Activated T-helper 9 cell treated with anti-CD3 and anti-CD28 coated beads, Interleukin-2, amount 50 U/mL, for 16 hours (primary cell): ENCODE measurements around the gene PAX8.

Source experiments
- DNase-seq: peaks from one replicate; pipeline ENCODE4 v3.0.0-alpha.2; 2020; ENCODE audit warnings: low read depth

PAX8 gene

GRCh38 chr2:113219889-113220641, 58.7 kb downstream of the PAX8 start:
- DNase-seq, result no peak

GRCh38 chr2:113219525-113219888, 59.2 kb downstream of the PAX8 start:
- no peak for DNase-seq

GRCh38 chr2:113219092-113219441, 59.7 kb downstream of the PAX8 start:
- no peak for DNase-seq

DNA sequence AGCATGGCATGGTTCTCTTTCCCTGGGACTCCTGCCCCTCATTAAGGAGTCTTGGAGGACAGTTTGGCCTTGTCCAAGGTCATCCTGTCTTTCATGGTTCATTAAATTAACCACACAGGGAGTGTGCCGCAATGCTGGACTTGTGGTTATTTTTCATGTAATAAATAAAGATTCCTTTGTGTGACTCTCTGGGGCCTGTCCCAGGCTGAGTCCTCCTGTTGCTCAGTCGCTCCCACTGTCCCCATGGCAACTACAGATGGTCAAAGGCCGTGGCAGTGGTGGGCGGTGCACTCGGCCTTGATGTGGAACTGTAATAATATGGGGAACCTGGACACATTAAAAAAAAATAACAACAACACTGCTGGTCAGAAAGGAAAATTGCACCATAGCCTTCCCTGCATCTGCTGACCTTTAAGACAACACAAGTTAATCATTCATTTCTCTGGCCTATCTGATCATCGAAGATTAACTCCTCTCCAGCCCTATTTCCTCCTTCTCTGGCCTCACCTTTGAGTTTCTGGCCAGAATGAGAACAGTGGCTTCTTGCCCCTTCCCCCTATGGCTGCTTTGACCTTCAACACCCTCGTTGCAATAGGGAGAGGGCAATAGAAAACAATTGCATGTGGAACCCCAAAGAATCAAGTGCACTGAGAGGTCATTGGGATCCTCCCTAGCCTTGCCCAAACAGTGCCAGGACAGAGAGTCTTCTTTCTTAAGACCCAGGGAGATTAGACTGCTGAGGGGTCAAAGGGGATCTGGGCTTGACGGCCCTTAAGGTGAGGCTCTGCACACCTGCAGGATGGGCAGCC, 60.2 kb downstream of the PAX8 start:
- no peak for DNase-seq

DNA sequence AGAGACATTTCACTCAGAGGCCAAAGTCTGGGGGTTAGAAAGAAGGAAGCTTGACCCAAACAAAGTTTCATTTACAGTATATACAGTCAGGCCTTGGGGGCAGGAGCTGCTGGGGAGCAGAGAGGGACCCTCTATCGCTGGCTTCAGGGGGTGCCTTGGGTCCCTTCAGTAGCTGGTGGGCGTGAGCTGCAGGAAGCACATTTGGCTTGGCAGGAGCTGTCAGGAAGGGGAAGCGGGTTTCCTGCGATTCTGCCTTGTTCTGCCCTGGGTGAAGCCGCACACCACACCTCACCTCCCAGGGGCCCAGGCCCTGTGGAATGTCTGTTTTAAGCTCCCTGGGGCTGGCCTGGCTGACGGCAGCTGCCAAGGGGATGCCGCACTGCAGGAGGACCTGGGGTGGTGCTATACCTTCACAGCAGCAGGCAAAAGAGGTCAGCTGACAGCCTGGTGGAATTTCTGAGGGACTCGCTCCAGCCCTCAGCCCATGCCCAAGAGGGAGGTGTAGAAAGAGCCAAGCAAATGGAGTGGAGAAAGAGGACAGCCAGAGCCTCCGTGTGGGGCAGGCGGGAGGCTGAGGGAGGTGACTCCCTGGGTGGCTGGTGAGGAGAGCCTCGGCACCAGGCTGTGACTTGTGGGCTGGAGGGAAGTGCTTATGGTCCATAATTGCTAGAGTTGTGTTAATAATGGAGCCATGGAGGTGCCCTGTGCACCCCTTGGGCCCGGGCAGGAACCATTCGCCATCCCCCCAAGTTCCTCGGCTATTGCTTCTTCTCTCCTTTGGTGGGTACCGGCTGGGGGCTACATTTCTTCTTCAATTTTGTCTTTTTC, 61.1 kb downstream of the PAX8 start:
- no peak for DNase-seq

DNA sequence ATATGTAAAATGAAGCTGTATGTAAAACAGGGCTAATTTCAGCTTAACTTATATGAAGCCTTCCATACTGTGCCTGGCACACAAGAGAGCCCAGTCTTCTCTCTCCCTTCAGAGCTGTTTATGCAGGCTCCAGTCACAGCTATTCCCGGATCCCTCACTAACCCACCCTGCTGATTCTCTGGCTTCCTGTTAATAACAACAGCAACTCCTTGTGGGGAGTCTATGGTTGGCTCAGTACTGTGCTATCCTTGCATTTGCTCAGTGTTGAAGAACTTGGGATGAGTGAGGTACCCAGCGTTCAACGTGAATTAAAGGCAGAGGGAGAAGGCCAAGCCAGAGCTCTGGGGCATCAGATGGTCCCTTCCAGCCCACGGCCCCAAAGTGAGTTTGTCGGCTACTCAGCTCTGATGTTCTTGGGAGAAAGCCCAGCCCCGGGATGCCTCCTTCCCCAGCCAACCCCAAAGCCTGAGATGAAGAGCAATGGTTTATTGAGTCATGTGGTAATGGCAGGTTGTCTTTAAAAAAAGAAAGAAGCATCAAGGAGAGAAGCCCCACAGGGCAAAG, 61.7 kb downstream of the PAX8 start:
- DNase-seq, result no peak

- DNase-seq, result no peak
These were observed 62.4 kb downstream of the PAX8 start for GRCh38 chr2:113216321-113216720.

DNA sequence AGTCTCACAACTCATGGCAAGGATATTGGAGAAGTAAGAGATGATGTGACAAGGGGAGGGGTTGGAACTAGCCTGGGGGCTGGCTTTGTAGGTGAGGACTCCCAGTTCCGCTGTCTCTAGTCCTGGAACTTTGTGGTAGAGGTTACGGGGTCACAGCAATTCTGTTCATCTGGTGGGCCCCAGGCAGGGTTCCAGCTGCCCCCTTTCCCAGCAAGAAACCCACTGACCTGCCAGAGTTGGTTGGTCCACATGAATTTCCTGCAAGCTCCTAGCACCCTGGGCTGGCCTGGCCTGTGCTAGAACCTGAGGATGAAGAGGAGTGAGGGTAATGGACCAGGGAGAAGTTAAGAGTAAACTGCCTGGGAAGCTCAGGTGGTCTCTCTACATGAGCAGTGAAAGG, 63.7 kb downstream of the PAX8 start:
- DNase-seq, result no peak

GRCh38 chr2:113214141-113214540, 64.6 kb downstream of the PAX8 start:
- DNase-seq, result no peak

DNA sequence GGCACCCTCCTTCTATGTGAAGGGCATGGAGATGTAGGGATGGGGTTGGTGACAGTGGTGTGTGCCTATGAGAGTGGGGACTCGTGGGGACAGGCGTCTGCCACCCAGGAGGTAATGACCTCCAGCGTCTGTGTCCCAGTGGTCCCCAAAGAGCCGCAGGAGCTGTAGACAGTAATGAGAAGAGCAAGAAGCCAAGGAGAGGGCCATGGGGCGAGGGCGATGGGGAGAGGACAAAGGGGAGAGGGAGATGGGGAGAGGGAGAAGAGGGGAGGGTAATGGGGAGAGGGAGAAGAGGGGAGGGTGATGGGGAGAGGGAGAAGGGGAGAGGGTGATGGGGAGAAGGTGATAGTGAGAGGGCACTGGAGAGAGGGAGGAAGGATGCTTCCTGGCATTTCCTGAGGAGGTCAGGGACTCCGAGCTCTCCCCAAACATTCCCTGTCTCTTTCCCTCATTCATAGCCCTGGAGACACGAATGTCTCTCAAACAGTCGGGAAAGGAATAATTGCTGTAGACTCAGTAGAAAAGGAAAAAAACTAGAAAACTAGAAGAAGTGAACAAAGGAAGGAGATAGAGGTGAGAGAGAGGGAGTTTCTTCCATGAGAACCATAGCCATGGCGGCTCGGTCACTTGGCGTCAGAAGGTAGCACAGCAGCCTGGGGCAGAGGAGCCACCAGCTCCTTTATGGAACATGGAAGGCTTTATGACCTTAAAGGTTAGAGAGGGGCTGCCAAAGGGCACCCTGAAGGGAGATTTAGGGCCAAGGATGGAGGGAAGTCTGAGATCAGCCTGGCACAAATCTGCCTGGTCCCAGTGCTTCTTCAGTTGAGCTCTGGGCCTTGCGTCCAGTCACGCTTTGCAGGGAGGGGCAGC, 65.4 kb downstream of the PAX8 start:
- DNase-seq, result no peak

GRCh38 chr2:113212245-113213060, 66.3 kb downstream of the PAX8 start:
- DNase-seq, result no peak

GRCh38 chr2:113211226-113212105, 67.3 kb downstream of the PAX8 start:
- no peak for DNase-seq

- DNase-seq, result no peak
These were observed 69.0 kb downstream of the PAX8 start for GRCh38 chr2:113209646-113210171.

DNA sequence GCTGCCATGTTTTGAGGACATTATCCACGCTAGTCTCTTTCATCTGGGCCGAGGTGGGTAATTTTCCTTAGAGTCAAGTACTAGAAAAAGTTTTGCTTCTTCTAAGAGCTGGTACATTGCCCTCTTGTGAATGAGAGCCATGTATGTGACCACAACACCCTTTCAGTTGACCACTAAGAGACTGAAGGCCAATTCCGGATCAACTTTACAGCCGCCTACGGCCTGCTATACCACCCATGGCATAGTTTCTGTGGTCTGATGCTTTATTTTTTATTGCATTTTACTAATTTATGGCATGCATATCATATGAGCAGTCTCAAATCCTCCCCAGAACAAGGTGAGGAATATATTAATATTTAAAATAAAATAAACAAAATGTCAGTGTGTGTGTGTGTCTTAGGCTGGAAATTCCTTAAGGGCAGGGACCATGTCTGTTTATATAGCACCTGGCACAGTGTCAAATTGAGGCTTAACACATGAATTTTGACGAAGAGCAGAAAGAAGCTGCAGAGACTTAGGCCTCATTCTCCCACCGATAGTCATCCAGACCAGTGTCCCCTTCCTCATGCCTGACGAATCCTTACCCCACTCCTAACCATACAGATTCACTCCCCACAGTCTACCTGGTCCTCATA, 69.6 kb downstream of the PAX8 start:
- DNase-seq, result no peak

DNA sequence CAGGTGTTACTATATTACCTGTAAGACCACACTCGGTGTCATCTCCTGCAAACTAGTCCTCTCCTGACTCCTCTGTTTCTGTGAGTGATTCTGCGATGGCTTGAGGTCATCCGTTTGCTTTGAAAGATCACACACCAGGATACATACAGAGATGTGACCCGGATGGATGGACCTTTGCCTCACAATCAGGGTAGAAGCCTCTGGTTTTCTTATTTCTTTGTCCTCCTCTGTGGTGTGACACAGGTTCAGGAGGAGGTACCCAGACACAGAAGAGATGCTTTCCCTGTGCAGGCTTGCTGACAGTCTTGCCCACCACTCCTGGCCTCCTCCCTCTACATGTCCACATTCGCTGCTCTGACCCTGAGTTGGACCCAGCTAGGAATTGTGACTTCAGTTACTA, 70.3 kb downstream of the PAX8 start:
- no peak for DNase-seq

GRCh38 chr2:113207021-113207420, 71.7 kb downstream of the PAX8 start:
- no peak for DNase-seq

DNA sequence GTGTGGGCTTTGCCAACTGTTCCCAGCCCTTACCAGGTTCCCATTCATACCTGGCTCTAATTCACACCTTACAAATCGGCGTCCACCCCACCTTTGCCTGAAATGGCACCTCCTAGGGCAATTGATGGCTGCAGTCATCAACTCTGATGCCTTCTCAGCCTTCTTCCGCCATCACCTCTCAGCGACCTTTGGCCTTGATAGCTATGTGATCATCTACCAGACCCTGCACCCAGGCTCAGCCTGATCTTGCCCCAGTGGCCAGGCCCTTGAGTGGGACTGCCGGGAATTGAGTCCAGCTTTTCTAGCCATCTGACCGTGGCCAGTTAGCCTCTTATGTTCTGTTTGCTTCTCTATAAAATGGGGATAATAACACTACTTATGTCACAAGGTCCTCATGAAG, 72.5 kb downstream of the PAX8 start:
- DNase-seq, result no peak

- peak; percentile 58 for DNase-seq
These were observed 74.7 kb downstream of the PAX8 start for GRCh38 chr2:113203901-113204519.

- no peak for DNase-seq
These were observed 75.5 kb downstream of the PAX8 start for GRCh38 chr2:113203217-113203530.
